GM12878 (cell line): Measurements from ENCODE around the gene RNF34. TPM values are rescaled to one million over a fixed set of nuclear protein-coding genes. Genes with fewer than 3 reads are reported as not detected.

Source experiments
- ATAC-seq: fragments of 200-7000 bp; cut with Tn5 transposase; 3 replicates; pipeline ENCODE4 v1.9.1; 2020; ENCODE audit warnings: mild to moderate bottlenecking, moderate library complexity
- BruUV-seq: library from RNA; stranded (reverse); fragments of 400-500 nt; replicated peaks from 2 replicates; lab custom pipeline; 2021; lab: Mats Ljungman, UMichigan
- CTCF ChIA-PET: fragments of 300-600 bp; sonication (Branson Sonifier 250); formaldehyde crosslinking; extraction: SDS; loops from one replicate; lab custom pipeline; 2021; ENCODE audit warnings: inconsistent platforms; lab: Yijun Ruan, JAX
- POLR2A ChIA-PET: fragments of 350-600 bp; formaldehyde crosslinking; extraction: SDS; loops from one replicate; lab custom pipeline; 2021; ENCODE audit warnings: inconsistent platforms; lab: Charles Lee
- RAD21 ChIA-PET: fragments of 300-600 bp; sonication (Branson Sonifier 250); formaldehyde crosslinking; loops from one replicate; lab custom pipeline; 2023; ENCODE audit warnings: antibody characterized with exemption; ENCODE audit not compliant: unreplicated experiment; lab: Charles Lee
- SMC1A ChIA-PET: fragments of 300-600 bp; sonication (Branson Sonifier 250); formaldehyde crosslinking; loops from one replicate; lab custom pipeline; 2023; ENCODE audit not compliant: unreplicated experiment, uncharacterized antibody; lab: Charles Lee
- DNase-seq: peaks from one replicate; pipeline ENCODE4 v3.0.0-alpha.2; 2011; ENCODE audit warnings: low read depth, low spot score
- FAIRE-seq: peaks from 3 replicates; lab custom pipeline; 2011; peaks lifted over from hg19 to GRCh38; lab: Jason Lieb, UNC
- H2AFZ ChIP-seq: 2 replicates; pipeline ENCODE4 v1.6.0; 2011; ENCODE audit warnings: low read depth, low read length, control low read depth; ENCODE audit not compliant: control insufficient read depth
- H3K27ac ChIP-seq: 2 replicates; pipeline ENCODE4 v1.5.1; 2011; ENCODE audit warnings: control low read depth; ENCODE audit not compliant: control insufficient read depth, insufficient read depth
- H3K27me3 ChIP-seq, 2 experiments: replicated peaks in 1 of 2; 2 replicates each; pipeline versions ENCODE4 v1.6.0 to v1.6.1; 2011; ENCODE audit warnings: low read length in 1 of 2; ENCODE audit not compliant: control insufficient read depth in 2 of 2, insufficient read depth in 2 of 2
- H3K36me3 ChIP-seq, 2 experiments: 2 replicates each; pipeline ENCODE4 v1.5.1; 2011; ENCODE audit warnings: low read length in 1 of 2; ENCODE audit not compliant: control insufficient read depth in 2 of 2, insufficient read depth in 2 of 2
- H3K4me1 ChIP-seq: 2 replicates; pipeline ENCODE4 v1.6.1; 2011; ENCODE audit warnings: mild to moderate bottlenecking, low read length, moderate library complexity, mixed read lengths; ENCODE audit not compliant: control insufficient read depth, insufficient read depth
- H3K4me2 ChIP-seq: 2 replicates; pipeline ENCODE4 v1.6.0; 2011; ENCODE audit warnings: control low read depth; ENCODE audit not compliant: control insufficient read depth, insufficient read depth
- H3K4me3 ChIP-seq: fragments of 200-600 bp; sonication (generic); 2 replicates; pipeline ENCODE4 v1.5.1; 2016
- H3K79me2 ChIP-seq: 2 replicates; pipeline ENCODE4 v1.6.0; 2011; ENCODE audit warnings: low read length; ENCODE audit not compliant: control insufficient read depth, insufficient read depth
- H3K9ac ChIP-seq: 2 replicates; pipeline ENCODE4 v1.8.0; 2011; ENCODE audit warnings: low read length, control low read depth, mixed read lengths; ENCODE audit not compliant: control insufficient read depth, insufficient read depth
- H3K9me3 ChIP-seq: replicated peaks from 3 replicates; pipeline ENCODE4 v1.5.1; 2011; ENCODE audit warnings: mild to moderate bottlenecking, low read length; ENCODE audit not compliant: control insufficient read depth, insufficient read depth
- H4K20me1 ChIP-seq: 2 replicates; pipeline ENCODE4 v1.6.0; 2011; ENCODE audit not compliant: control insufficient read depth, insufficient read depth
- CBFB ChIP-seq: IDR thresholded peaks from 2 replicates; pipeline ENCODE4 v1.6.1; 2016; ENCODE audit warnings: antibody characterized with exemption, low read depth
- HDAC2 ChIP-seq: fragments of 200-600 bp; sonication (generic); IDR thresholded peaks from 2 replicates; pipeline ENCODE4 v1.6.1; 2017
- MTA3 ChIP-seq: IDR thresholded peaks from 2 replicates; pipeline ENCODE4 v1.6.1; 2012; ENCODE audit warnings: low read length, inconsistent platforms, borderline replicate concordance
- POU2F2 ChIP-seq: IDR thresholded peaks from 3 replicates; pipeline ENCODE4 v1.6.1; 2011; ENCODE audit warnings: low read depth, mild to moderate bottlenecking, low read length, borderline replicate concordance
- RBBP5 ChIP-seq: fragments of 200-600 bp; sonication (generic); conservative IDR thresholded peaks from 2 replicates; pipeline ENCODE4 v1.6.1; 2016
- RFX5 ChIP-seq: IDR thresholded peaks from 2 replicates; pipeline ENCODE4 v1.6.1; 2011; ENCODE audit warnings: low read depth, low read length, improper control_type of control experiment
- SRF ChIP-seq, 2 experiments: IDR thresholded peaks; 2 replicates each; pipeline ENCODE4 v1.6.1; 2011; ENCODE audit warnings: low read depth in 2 of 2, low read length in 2 of 2, mild to moderate bottlenecking in 1 of 2, moderate library complexity in 1 of 2
- TARDBP ChIP-seq: IDR thresholded peaks from 2 replicates; pipeline ENCODE4 v1.6.1; 2016; ENCODE audit warnings: borderline replicate concordance
- YY1 ChIP-seq: IDR thresholded peaks from 2 replicates; pipeline ENCODE4 v1.6.1; 2011; ENCODE audit warnings: low read depth, mild to moderate bottlenecking, low read length
- ZNF217 ChIP-seq: fragments of 450-650 bp; IDR thresholded peaks from 2 replicates; pipeline ENCODE4 v1.6.1; 2017; ENCODE audit warnings: antibody characterized with exemption, mild to moderate bottlenecking
- WGBS: methylation state at CpG from one replicate; pipeline ENCODE4 v1.1.6; 2016; ENCODE audit warnings: low lambda C conversion rate; ENCODE audit not compliant: insufficient replicate concordance, insufficient coverage; ENCODE audit errors: missing lambda C conversion rate; 5-methylcytosine and 5-hydroxymethylcytosine counted together
- in situ Hi-C: fragments of 300-500 bp; cut with MboI; formaldehyde crosslinking; loops from 9 replicates; pipeline ENCODE4 v1.14.3; 2018; ENCODE audit warnings: mixed read lengths
- intact Hi-C: fragments of 100-400 bp; cut with micrococcal nuclease; formaldehyde crosslinking; loops from one replicate; pipeline ENCODE4 v1.14.2; 2022; ENCODE audit not compliant: unreplicated experiment
- polyA plus RNA-seq, 11 experiments: library from polyadenylated mRNA; depleted of rRNA in 4 of 11; unstranded in 6 of 11; stranded (reverse) in 5 of 11; fragments of >200 nt; fragmentation: Nextera tagmentation in 4 of 11; fragmentation: Illumina TruSeq in 1 of 11; extraction: Ambion mirVana in 4 of 11; extraction: Trizol in 1 of 11; gene quantifications; 1 replicate in 1 of 11; 2 replicates in 10 of 11; pipeline versions ENCODE4 v1.2.1 to v1.2.3, GENCODE V29; 2011 to 2016; ENCODE audit warnings: inconsistent platforms in 2 of 11, missing spikeins in 2 of 11, low read depth in 1 of 11
- total RNA-seq, 4 experiments: library from RNA; depleted of rRNA in 3 of 4; stranded (reverse); fragments of >200 nt in 3 of 4; fragmentation: Illumina TruSeq in 1 of 4; extraction: Trizol in 1 of 4; gene quantifications; 2 replicates each; pipeline versions ENCODE4 v1.2.1 to v1.2.3, GENCODE V29; 2013 to 2021
- TF ChIP-seq, protein P1 (sequence below): fragments of 450-650 bp; IDR thresholded peaks from 2 replicates; pipeline ENCODE4 v1.6.1; 2017; ENCODE audit warnings: mild to moderate bottlenecking
- TF ChIP-seq, protein P2 (sequence below): fragments of 150-350 bp; IDR thresholded peaks from 2 replicates; pipeline ENCODE4 v1.6.1; 2016; ENCODE audit warnings: low read depth, low read length
- TF ChIP-seq, protein P3 (sequence below): fragments of 450-650 bp; IDR thresholded peaks from 2 replicates; pipeline ENCODE4 v1.6.1; 2017; ENCODE audit warnings: antibody characterized with exemption, mild to moderate bottlenecking, moderate library complexity
- TF ChIP-seq, protein P4 (sequence below): fragments of 450-650 bp; IDR thresholded peaks from 2 replicates; pipeline ENCODE4 v1.6.1; 2014; ENCODE audit warnings: mild to moderate bottlenecking
- TF ChIP-seq, protein P5 (sequence below): IDR thresholded peaks from 2 replicates; pipeline ENCODE4 v1.6.1; 2011; ENCODE audit warnings: borderline replicate concordance, low read depth, mild to moderate bottlenecking, moderate library complexity, mixed read lengths, low read length; ENCODE audit not compliant: insufficient read depth; ENCODE audit errors: extremely low read length

Gene RNF34
- total and polyA plus RNA-seq, 10 of the 15 experiments (the other 5 are each of a cell fraction or from before 2014, with no cell fraction given): 63.6 to 199 (median 115) TPM

DNA sequence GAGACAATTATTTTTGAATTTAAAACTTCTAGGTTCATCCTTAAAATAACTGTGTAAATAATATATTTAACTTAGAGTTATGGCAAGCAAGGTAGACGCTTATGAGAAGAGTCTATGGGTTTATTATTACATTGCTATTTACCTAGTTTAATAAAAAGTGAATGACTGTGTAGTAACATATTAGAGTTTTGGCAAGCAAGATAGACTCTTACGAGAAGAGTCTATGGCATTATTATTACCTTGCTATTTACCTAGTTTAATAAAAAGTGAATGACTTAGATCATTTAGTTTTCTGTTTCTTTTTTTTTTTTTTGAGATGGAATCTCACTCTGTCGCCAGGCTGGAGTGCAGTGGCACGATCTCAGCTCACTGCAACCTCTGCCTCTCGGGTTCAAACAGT, 3.8 kb downstream of the RNF34 start:
- Histone ChIP-seq H3K4me1 (no peaks in the 10 kb centered on the region; the same call in 1 of the 2 replicates), H3K27ac (no peak overlapping the region), H3K4me3 (no peak overlapping the region), H3K79me2 (peaks cover 72% of the 10 kb centered on the region), H3K36me3 (peaks cover 0 to 17% of the 10 kb centered on the region in 2 experiments), H3K27me3 (no peaks in the 10 kb centered on the region), H2AFZ (no peak overlapping the region), H3K9me3 (no peaks in the 10 kb centered on the region), H3K9ac (no peak overlapping the region), H3K4me2 (no peak overlapping the region), H4K20me1 (no peaks in the 10 kb centered on the region; the same call in 1 of the 2 replicates)
- ChIA-PET CTCF (interaction anchor here (0.6 to 1.7 kb wide), 5 partner anchors 22 to 1089 kb away, joined by 3 to 7 read pairs (median 4); no protein-coding TSS in a partner anchor), POLR2A (interaction anchor here (0.5 to 0.7 kb wide), 3 partner anchors 22 to 1202 kb away, joined by 4 to 6 read pairs (median 4); no protein-coding TSS in a partner anchor), RAD21 (no interaction called here), SMC1A (interaction anchor here (0.6 to 2.2 kb wide), 3 partner anchors 20 to 51 kb away, joined by 3 to 5 read pairs (median 4); partner anchors contain the start of gene ANAPC5)
- no peak for DNase-seq
- in situ Hi-C loops (no loop called here), intact Hi-C loops (loop anchor here (5.0 kb wide), 1 partner anchor 71 kb away; no protein-coding TSS in a partner anchor)
- no peak for FAIRE-seq
- BruUV-seq: no TSS peak
- no peak for ATAC-seq
- WGBS: 97% methylated on average over 4 of the region's 5 CpGs
- TF ChIP-seq SRF (IDR thresholded peaks at IDR 0.05; ENCODE audit: low read depth in 2 of 2, low read length in 2 of 2): no peak
- TF ChIP-seq, protein P1, sequence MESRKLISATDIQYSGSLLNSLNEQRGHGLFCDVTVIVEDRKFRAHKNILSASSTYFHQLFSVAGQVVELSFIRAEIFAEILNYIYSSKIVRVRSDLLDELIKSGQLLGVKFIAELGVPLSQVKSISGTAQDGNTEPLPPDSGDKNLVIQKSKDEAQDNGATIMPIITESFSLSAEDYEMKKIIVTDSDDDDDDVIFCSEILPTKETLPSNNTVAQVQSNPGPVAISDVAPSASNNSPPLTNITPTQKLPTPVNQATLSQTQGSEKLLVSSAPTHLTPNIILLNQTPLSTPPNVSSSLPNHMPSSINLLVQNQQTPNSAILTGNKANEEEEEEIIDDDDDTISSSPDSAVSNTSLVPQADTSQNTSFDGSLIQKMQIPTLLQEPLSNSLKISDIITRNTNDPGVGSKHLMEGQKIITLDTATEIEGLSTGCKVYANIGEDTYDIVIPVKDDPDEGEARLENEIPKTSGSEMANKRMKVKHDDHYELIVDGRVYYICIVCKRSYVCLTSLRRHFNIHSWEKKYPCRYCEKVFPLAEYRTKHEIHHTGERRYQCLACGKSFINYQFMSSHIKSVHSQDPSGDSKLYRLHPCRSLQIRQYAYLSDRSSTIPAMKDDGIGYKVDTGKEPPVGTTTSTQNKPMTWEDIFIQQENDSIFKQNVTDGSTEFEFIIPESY: no peak
- TF ChIP-seq, protein P2, sequence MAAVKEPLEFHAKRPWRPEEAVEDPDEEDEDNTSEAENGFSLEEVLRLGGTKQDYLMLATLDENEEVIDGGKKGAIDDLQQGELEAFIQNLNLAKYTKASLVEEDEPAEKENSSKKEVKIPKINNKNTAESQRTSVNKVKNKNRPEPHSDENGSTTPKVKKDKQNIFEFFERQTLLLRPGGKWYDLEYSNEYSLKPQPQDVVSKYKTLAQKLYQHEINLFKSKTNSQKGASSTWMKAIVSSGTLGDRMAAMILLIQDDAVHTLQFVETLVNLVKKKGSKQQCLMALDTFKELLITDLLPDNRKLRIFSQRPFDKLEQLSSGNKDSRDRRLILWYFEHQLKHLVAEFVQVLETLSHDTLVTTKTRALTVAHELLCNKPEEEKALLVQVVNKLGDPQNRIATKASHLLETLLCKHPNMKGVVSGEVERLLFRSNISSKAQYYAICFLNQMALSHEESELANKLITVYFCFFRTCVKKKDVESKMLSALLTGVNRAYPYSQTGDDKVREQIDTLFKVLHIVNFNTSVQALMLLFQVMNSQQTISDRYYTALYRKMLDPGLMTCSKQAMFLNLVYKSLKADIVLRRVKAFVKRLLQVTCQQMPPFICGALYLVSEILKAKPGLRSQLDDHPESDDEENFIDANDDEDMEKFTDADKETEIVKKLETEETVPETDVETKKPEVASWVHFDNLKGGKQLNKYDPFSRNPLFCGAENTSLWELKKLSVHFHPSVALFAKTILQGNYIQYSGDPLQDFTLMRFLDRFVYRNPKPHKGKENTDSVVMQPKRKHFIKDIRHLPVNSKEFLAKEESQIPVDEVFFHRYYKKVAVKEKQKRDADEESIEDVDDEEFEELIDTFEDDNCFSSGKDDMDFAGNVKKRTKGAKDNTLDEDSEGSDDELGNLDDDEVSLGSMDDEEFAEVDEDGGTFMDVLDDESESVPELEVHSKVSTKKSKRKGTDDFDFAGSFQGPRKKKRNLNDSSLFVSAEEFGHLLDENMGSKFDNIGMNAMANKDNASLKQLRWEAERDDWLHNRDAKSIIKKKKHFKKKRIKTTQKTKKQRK: no peak
- TF ChIP-seq ZNF217: no peak
- no peak for TF ChIP-seq POU2F2
- TF ChIP-seq HDAC2: no peak
- no peak for TF ChIP-seq RFX5
- TF ChIP-seq, protein P3, sequence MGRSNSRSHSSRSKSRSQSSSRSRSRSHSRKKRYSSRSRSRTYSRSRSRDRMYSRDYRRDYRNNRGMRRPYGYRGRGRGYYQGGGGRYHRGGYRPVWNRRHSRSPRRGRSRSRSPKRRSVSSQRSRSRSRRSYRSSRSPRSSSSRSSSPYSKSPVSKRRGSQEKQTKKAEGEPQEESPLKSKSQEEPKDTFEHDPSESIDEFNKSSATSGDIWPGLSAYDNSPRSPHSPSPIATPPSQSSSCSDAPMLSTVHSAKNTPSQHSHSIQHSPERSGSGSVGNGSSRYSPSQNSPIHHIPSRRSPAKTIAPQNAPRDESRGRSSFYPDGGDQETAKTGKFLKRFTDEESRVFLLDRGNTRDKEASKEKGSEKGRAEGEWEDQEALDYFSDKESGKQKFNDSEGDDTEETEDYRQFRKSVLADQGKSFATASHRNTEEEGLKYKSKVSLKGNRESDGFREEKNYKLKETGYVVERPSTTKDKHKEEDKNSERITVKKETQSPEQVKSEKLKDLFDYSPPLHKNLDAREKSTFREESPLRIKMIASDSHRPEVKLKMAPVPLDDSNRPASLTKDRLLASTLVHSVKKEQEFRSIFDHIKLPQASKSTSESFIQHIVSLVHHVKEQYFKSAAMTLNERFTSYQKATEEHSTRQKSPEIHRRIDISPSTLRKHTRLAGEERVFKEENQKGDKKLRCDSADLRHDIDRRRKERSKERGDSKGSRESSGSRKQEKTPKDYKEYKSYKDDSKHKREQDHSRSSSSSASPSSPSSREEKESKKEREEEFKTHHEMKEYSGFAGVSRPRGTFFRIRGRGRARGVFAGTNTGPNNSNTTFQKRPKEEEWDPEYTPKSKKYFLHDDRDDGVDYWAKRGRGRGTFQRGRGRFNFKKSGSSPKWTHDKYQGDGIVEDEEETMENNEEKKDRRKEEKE: no peak
- no peak for TF ChIP-seq TARDBP
- TF ChIP-seq CBFB: no peak
- TF ChIP-seq, protein P4, sequence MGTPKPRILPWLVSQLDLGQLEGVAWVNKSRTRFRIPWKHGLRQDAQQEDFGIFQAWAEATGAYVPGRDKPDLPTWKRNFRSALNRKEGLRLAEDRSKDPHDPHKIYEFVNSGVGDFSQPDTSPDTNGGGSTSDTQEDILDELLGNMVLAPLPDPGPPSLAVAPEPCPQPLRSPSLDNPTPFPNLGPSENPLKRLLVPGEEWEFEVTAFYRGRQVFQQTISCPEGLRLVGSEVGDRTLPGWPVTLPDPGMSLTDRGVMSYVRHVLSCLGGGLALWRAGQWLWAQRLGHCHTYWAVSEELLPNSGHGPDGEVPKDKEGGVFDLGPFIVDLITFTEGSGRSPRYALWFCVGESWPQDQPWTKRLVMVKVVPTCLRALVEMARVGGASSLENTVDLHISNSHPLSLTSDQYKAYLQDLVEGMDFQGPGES: no peak
- TF ChIP-seq RBBP5: no peak
- TF ChIP-seq, protein P5, sequence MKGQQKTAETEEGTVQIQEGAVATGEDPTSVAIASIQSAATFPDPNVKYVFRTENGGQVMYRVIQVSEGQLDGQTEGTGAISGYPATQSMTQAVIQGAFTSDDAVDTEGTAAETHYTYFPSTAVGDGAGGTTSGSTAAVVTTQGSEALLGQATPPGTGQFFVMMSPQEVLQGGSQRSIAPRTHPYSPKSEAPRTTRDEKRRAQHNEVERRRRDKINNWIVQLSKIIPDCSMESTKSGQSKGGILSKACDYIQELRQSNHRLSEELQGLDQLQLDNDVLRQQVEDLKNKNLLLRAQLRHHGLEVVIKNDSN: no peak
- no peak for TF ChIP-seq YY1
- no peak for TF ChIP-seq MTA3
